HG02970 (cell line): ENCODE results near the gene ZNF804B.
A peak's percentile ranks its signal among the peaks of the same experiment; 100 is the strongest.

Source experiments
- ATAC-seq: cut with Tn5 transposase; IDR thresholded peaks from one replicate; pipeline ENCODE4 v1.9.1; 2021; ENCODE audit warnings: mild to moderate bottlenecking, moderate library complexity, moderate number of reproducible peaks; ENCODE audit not compliant: unreplicated experiment, low FRiP score

ZNF804B gene

DNA sequence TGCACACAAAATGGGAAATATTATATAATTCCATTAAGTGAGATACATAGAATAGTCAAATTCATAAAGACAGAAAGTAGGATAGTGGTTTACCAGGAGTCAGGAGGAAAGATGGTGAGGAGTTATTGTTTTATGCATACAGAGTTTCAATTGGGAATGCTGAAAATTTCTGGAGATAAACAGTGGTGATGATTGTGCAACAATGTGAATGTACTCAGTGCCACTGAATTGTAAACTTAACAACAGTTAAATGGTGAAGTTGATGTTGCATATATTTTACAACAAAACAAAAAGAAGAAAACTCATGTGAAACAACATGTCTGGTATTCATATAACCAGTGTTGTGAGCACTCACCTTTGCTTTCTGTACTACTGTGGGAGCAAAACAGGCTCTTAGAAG, 204.9 kb downstream of the ZNF804B start:
- no peak for ATAC-seq

DNA sequence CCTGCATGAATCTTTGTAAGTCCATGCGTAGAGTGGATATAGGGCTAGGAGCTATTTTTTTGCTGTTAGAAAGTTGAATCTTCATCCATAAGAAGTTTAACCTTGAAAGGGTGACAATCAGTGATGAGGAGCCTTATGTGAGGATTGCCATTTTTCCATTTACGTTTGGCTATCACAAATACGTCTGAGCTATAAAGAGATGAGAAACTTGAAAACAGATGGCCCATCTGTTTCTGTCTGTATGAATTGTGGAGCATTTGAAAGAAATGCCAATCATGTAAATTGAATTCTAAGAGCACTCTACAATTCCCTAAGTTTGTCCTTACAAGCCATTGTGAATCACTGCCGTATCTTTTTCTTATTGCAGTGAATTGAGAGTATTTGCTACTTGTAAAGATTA, 205.9 kb downstream of the ZNF804B start:
- no peak for ATAC-seq

DNA sequence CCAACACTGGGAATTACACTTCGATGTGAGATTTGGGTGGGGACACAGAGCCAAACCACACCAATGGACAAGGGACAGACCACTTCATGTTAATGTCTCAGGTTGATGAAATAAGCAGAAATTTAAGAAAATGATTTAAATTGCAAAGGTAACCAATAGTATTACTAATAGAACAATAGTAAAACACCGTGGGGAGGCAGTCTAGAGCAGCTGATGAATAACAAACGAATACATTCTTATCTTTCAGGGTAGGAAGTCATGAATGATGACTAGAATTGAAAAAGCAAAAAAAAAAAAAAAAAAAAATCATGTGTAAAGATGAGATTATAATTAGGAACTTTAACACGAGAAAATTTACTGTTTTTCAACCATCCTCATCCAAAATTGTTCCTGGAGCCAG, 207.9 kb downstream of the ZNF804B start:
- ATAC-seq = no peak

DNA sequence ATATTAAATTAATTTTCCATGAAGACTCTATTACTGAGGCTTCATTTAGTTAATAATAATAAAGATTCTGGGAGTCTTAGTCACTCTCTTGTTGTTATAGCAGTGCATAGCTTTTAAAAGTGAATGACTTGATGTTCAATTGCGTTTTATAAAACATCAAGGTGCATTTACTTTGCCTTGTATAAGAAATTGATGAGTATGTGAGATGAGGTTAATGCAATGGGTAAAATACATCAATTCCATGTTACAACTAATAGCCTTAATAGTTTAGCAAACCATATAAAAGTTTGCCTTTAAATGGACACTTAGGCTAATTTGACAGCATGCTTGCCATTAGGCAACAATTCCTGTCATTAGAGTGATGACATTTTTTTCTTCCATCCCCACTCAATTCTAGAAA, 209.7 kb downstream of the ZNF804B start:
- no peak for ATAC-seq

DNA sequence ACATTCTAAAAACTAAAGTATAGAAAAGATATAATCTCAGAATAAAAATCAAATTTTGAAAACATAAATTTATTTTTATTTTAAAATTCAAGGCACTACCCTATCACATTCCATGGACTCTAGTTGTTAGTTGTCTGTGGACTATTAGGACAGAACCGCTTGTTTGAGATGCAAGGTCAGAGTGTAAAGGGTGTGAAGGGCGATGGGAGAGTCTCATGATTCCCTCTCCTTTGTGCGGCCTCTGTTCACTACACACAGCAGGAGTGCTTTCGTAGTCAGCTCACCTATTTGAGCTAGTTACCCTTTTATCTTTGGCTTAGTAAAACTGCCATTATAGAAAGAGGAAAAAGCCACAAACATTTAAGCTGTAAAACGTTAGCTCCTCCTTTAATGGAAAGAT, 225.8 kb downstream of the ZNF804B start:
- ATAC-seq = no peak

DNA sequence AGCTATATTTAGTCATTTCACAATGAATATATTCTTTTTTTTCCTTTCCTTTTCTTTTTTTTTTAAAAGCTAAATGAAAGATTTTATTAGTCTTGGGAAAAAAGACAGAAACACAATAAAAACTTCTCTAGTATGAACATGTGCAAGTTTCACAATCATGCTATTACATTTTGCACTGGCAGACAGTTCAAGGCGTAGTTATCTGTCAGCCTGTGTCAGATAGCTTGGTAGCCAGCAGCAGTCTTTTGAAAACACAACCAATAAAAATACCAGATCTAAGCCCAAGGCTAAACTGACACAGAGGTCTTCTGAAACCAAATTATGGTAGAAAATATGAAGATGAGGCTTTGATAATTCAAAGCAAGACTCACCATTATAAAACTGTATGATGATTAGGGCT, 241.8 kb downstream of the ZNF804B start:
- ATAC-seq = no peak

DNA sequence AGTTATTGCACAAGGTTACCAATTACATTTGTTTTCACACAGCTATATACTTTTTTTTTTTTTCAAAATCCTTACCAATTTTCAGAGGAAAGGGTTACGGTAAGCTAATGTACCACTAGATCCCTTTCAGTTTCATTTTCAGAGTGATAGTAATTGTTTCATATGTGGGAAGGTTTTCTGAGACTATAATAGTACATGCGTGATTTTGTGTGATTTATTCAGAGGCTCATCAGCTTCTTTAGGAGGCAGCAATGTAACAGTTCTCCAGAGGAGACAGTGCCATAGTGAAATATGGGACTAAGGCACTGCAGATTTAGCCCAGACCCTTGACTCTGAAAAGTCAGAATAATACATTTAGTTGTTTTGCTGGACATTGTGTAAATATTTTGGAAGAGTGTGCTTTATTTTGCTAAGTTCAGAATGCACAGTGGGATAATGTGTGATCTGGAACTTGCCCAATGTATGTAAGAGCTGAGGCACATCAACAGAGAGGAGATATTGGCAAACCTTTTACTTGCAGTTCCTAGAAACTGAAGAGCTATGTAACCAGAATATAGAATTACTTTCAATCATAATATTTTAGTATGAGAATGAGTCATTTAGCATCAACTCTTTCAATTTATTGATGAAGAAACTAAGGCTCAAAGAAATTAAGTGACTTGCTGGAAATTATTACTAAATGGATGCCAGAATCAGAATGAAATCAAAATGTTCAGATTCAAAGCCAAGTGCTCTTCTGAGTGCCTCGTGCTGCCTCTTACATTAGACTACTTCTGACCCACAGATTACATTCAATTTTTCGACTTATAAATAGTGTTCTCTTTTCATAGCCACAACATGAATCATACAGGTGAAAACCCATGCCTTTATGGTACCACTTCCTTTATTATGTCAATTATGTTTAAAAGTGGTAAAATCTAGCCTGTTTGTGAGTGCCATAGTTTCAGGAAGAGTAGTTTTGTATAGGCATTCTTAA, 243.8 kb downstream of the ZNF804B start:
- ATAC-seq = peak; percentile 76

DNA sequence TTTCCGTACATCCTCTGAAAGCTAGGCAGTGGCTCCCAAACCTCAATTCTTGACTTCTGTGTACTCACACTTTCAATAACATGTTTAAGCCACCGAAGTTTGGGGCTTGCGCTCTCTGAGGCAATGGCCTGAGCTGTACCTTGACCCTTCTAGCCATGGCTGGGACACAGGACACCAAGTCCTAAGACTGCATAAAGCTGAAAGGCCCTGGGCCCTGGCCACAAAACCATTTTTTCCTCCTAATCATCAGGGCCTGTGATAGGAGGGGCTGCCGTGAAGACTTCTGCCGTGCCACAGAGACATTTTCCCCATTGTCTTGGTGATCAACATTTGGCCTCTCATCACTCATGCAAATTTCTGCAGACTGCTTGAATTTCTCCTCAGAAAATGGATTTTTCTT, 252.5 kb downstream of the ZNF804B start:
- ATAC-seq = no peak

DNA sequence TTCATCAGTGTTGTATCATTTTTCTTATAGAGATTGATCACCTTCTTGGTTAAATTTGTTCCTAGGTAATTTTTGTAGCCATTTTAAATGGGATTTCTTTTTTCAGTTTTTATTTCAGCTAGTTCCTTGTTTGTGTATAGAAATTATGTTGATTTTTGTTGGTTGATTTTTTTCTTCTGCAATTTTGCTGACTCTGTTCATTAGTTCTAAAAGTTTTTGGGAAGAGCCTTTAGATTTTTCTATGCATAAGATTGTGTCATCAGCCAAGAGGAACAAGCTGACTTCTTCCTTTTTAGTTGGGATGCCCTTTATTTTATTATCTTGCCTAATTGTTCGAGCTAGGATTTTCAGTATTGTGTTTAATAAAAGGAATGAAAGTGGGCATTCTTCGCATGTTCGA, 258.2 kb downstream of the ZNF804B start:
- no peak for ATAC-seq

DNA sequence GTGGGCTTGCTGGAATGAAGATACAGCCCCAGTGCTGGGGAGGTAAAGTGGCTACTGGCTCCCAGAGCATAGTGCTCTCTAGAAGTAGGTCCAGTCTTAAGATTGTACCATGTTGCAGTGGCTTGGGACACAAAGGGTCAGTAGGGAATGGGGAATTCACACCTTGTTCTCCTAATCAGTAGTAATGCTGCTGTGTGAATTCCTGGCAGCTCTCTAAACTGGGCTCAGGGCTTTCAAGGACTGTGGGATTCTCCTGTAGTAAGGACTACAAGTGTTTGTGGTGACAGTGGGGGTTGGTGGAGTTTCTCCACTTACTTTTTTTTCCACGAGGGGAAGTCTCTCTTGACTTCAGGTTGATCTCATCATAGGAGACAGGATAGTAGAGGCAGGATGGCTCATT, 262.2 kb downstream of the ZNF804B start:
- ATAC-seq = no peak

DNA sequence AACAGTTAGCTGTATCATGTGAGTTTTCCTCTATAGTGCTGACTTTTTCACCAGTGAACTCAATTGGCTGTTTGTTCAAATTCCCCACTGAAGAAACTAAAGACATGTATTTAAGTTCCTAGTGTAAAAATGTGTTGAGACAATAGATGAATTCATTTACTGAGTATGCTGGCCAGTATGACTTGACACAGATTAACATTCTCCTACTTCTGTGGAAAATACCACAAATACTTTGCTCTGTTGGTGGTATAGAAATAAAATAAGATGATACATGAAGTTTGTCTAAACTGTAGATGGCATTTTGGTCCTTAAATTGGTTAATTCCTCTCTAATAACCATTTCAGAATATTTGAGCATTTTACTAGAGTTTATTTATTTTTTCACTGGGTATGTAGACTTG, 263.7 kb downstream of the ZNF804B start:
- ATAC-seq = no peak

DNA sequence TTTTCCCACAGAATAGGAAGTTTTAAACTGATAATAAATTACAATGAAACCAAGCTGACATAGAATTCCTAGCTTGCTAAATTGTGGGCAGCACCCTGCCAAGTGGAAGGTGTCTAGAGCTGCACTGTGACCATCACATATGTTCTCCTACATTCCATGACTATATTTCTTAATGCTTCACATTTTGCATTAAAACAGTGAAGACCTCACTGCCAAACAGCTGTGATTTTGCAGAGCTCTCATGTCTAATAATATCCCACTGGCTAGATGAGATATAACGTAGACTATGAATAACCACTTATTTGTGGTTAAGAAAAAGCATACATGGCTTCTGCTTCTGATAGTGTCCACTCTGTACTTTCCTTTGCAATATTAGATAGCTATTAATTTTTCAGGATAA, 264.4 kb downstream of the ZNF804B start:
- ATAC-seq = no peak

DNA sequence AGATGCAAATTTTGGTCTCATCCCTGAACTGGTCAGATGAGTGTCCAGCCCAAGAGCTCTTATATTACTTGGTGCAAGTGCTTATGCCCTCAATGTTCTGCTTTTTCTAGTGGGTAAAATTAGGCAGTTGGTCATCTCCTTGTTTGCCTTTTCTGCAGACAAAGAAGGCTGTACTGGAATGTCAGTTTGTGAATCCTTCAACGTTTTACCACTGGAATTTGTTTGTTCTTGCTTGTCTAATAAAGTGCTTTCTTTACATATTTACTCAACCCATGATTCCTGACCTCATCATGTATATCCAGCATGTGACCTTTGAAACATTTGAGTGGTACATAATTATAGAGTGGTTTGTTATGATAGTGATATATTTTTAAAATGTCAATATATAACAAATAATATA, 268.3 kb downstream of the ZNF804B start:
- ATAC-seq = no peak

DNA sequence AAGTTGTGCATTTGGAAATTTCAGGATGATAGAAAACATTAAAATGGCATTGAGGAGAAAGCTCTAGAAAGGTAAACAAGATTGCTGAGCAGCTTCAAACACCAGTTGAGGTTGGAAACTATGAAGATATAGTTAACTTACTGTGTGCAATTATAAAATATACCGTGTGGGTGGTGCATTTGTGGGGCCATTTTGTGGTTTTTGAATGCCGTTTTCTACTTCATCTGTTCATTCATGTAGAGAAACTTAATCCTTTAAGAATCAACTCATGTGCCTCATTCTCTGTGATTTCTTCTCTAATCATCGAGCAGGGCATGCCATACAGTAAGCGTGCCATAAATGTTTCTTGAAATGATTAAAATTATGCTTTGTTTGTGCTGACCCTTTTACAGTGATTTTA, 268.8 kb downstream of the ZNF804B start:
- ATAC-seq = no peak

DNA sequence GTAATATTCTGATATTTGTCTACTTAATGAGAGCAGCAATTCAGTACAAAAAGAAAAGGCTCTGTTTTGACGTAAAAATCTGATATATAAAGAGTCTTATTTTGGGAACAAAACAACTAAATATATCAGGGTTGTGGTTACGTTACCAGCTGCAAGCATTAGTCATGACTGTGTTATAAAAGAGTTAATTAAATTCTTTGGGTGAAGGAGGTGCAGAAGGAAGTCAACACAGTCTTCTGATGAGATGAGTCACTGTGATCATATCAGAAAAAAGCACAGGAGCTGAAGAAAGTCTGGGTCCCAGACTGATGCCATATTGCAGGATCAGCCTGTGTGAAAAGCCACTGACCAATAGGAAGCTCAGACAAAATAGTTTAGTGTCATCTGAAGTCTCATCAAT, 270.4 kb downstream of the ZNF804B start:
- no peak for ATAC-seq

DNA sequence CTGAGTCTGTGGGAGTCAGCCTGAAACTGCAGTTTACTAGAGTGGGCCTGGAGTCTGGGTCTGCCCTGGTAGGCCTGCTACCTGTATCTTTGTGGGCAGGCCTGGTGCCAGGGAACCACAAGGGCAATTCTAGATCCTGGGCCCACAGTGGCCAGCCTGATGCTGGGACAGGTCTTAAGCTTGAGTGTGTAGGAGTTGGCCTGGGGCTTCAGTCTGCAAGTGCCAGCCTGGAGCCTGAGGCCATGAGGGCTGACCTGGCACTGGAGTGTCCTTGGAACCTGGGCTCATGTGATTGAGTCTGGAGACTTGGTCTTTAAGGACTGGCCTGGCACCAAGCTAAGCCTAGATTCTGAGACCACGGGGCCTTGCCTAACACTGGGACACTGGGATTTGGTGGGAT, 281.7 kb downstream of the ZNF804B start:
- ATAC-seq = no peak

DNA sequence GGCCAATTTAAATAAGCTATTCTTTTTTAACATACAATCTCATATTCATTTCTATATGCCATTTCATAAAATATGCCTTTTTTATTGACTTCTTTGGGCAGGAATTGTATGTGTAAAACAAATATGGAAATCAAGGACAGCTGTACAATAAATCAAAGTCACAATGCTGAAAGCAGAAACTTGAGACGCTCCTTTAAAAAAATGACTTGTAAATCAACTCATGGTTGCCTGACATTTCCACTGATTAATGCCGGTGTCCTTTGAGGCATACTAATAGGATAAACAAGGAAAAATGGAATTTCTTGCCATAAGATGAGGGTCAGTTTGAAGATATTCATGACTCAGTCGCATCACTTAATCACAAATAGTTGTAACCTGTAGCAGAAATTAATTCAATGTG, 283.4 kb downstream of the ZNF804B start:
- ATAC-seq = no peak

DNA sequence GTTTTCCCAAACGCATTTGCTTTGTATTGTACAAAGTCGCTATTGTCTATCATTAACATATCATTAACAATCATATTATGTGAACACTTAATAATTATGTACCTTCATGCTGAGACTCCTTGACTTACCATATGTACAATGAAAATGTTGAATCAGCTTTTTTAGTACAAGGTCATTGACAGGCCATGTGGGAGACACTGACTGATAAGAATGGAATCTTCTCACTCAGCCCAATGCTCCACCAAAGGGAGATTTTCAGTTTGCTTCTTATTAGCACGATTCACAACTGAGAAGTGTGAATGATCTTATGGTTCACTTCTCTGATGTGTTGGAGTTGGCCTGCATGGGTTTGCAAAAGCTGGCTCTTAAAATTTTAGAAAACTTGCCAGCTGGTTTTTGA, 289.5 kb downstream of the ZNF804B start:
- ATAC-seq = no peak

DNA sequence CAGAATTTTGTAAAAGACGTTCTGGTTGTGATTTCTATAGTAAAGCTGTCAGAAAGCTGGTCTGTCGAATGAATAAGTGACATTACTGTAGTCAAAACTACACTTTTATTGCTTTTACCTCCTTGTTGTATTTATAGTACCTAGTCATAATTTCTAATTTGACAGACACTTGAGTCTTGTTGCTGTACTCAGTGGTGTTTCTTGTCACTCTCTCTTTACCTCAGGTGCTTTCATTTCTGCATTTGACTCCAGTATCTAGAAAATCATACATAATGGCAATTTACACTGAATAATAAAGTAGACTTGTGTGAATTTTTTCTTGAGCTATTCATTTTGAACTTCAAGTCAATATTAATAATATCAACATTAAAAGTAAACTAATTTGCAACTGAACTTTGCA, 293.6 kb downstream of the ZNF804B start:
- no peak for ATAC-seq

DNA sequence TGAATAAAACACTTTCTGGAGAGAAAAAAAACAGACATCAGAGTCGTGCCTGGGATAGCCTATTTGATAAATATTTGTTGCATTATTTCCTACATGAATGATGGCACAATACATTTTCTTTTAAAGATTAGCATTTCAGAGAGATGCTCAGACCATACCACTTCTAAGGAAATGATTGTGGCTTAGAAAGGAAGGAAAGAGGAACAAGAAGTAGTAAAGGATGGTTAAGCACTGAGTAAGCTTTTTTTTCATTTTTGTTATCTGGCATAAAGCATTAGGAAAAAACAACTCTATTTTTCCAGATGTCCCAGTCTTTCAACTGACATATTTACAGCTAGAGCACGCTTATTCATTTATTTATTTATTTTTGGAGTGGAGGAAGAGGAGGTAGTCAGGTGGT, 294.9 kb downstream of the ZNF804B start:
- ATAC-seq = no peak

DNA sequence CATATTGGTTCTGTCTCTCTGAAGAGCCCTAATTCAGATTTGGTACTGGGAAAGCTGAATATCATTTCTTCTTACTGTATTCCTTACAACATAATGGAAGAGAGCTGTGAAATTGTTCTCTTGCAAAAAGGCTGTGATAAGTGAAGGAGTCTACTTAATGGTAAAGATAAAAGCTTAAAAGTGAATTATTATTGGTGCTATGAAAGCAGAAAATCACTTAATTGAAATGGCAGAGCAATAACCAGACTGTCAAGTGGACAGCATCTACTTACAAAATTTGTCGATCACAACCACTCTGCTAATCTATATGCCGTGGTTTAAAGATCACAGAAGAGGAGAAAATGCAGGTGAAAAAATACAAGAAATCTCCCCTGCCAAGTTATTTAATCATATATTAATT, 300.7 kb downstream of the ZNF804B start:
- ATAC-seq = no peak

DNA sequence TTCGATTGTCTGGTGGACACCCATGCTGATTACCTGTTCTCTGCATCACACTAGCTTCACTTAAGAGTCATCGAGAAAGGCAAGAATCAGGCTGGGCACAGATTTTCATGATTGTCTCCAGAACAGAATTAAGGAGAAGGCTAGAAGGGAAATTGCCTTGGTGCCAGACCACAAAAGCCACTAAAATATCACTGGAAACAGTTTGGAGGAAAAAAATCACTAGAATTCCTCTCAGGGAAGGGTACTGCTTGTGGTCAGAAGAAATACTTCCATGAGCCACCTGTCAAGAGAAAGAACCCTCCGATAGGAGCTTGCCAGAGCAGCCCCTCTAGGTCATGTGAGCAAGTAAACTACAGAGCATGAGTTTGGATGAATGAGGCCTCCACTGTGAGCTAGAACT, 305.3 kb downstream of the ZNF804B start:
- ATAC-seq = no peak
